ENCODE data around the gene TAGLN2.
A peak's percentile ranks its signal among the peaks of the same experiment; 100 is the strongest.

TAGLN2 gene

GRCh38 chr1:159953536-159954515 lies 28.5 kb upstream of the TAGLN2 start, which contains the start of gene SLAMF9:
SLAMF9 (minus strand) TSS chr1:159954237; CDS start chr1:159954137, 100 bp downstream.
- Histone ChIP-seq H3K14ac (ENCODE audit: low read length in 2 of 2) (no peak within 1 kb of the TSS), H4K91ac (ENCODE audit: low read length) (no peak within 1 kb of the TSS), H3K27me3 (ENCODE audit: control insufficient read depth in 1 of 2, insufficient read depth in 1 of 2, low read length in 2 of 2) (peaks cover 0 to 55% of the 10 kb centered on the region in 2 experiments), H3K4me1 (ENCODE audit: control insufficient read depth, insufficient read depth, low read depth, low read length) (no peaks in the 10 kb centered on the region), H3K4me2 (ENCODE audit: low read length, poor library complexity, severe bottlenecking) (no peak within 1 kb of the TSS), H3K4ac (ENCODE audit: low read depth in 1 of 2, low read length in 2 of 2) (no peak within 1 kb of the TSS), H3K4me3 (ENCODE audit: insufficient read depth in 1 of 2, low read depth in 1 of 2, low read length in 2 of 2) (no peak within 1 kb of the TSS), H2BK120ac (ENCODE audit: low read depth, low read length) (no peak within 1 kb of the TSS), H3K27ac (ENCODE audit: low read length, poor library complexity, severe bottlenecking) (no peak within 1 kb of the TSS), H3K79me1 (replicated peaks; ENCODE audit: low read length, poor library complexity, severe bottlenecking) (no peaks in the 10 kb centered on the region), H3K36me3 (ENCODE audit: control insufficient read depth in 1 of 2, insufficient read depth in 2 of 2, low read depth in 1 of 2, low read length in 2 of 2) (no peaks in the 10 kb centered on the region), H3K23ac (ENCODE audit: low read length in 2 of 2) (no peak within 1 kb of the TSS), H2BK12ac (ENCODE audit: low read length in 2 of 2) (no peak within 1 kb of the TSS), H2AFZ (ENCODE audit: low read depth, low read length) (no peak within 1 kb of the TSS), H2AK5ac (ENCODE audit: low read length, severe bottlenecking) (no peak within 1 kb of the TSS), H2BK15ac (ENCODE audit: low read depth, poor library complexity, severe bottlenecking) (no peak within 1 kb of the TSS), H4K8ac (ENCODE audit: low read length) (no peak within 1 kb of the TSS), H3K9ac (ENCODE audit: low read length) (no peak within 1 kb of the TSS), H2BK5ac (ENCODE audit: low read depth, low read length, poor library complexity, severe bottlenecking) (no peak within 1 kb of the TSS), H3K18ac (ENCODE audit: low read depth in 1 of 2, low read length in 2 of 2) (no peak within 1 kb of the TSS), H3K9me3 (ENCODE audit: control insufficient read depth, low read length) (no peaks in the 10 kb centered on the region)
- peak; percentile 28 for DNase-seq
- WGBS = 69% methylated on average over 11 of the region's 11 CpGs

DNA sequence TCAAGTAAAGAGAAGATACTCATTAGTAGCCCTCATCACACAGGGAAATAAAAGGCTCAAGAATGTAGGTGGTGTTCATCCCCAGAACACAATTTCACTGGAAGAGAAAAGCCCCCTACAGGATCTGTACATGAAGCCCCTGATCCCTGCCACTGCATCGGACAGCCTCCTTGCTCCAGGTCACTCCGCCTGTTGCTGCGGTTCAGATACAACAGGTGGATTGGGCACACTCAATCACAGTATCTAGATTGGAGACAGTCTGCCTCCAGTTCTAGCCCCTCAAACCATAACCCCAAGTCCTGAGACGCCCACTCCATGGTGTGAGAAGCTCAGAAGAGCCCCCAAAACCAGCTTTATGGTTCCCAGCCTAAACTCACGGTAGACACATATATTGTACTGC lies 27.6 kb upstream of the TAGLN2 start:
- H2BK5ac ChIP-seq (ENCODE audit: low read depth, low read length, poor library complexity, severe bottlenecking) = no peak overlapping the region
- H3K4ac ChIP-seq (ENCODE audit: low read depth in 1 of 2, low read length in 2 of 2) = no peak overlapping the region
- no peak overlapping the region for H2AK5ac ChIP-seq (ENCODE audit: low read length, severe bottlenecking)
- no peak overlapping the region for H3K18ac ChIP-seq (ENCODE audit: low read depth in 1 of 2, low read length in 2 of 2)
- no peak overlapping the region for H2BK15ac ChIP-seq (ENCODE audit: low read depth, poor library complexity, severe bottlenecking)
- no peak overlapping the region for H3K4me3 ChIP-seq (ENCODE audit: insufficient read depth in 1 of 2, low read depth in 1 of 2, low read length in 2 of 2)
- H2BK12ac ChIP-seq (ENCODE audit: low read length in 2 of 2) = no peak overlapping the region
- no peak for DNase-seq
- no peaks in the 10 kb centered on the region for H3K4me1 ChIP-seq (ENCODE audit: control insufficient read depth, insufficient read depth, low read depth, low read length)
- H3K36me3 ChIP-seq (ENCODE audit: control insufficient read depth in 1 of 2, insufficient read depth in 2 of 2, low read depth in 1 of 2, low read length in 2 of 2) = no peaks in the 10 kb centered on the region
- H2BK120ac ChIP-seq (ENCODE audit: low read depth, low read length) = no peak overlapping the region
- 73% methylated on average over 5 of the region's 5 CpGs for WGBS
- no peak overlapping the region for H3K23ac ChIP-seq (ENCODE audit: low read length in 2 of 2)
- no peak overlapping the region for H4K8ac ChIP-seq (ENCODE audit: low read length)
- no peak overlapping the region for H2AFZ ChIP-seq (ENCODE audit: low read depth, low read length)
- H3K27me3 ChIP-seq (ENCODE audit: control insufficient read depth in 1 of 2, insufficient read depth in 1 of 2, low read length in 2 of 2) = peaks cover 0 to 58% of the 10 kb centered on the region in 2 experiments
- H3K14ac ChIP-seq (ENCODE audit: low read length in 2 of 2) = no peak overlapping the region
- H3K9ac ChIP-seq (ENCODE audit: low read length) = no peak overlapping the region
- no peaks in the 10 kb centered on the region for H3K9me3 ChIP-seq (ENCODE audit: control insufficient read depth, low read length)
- no peaks in the 10 kb centered on the region for H3K79me1 ChIP-seq (replicated peaks; ENCODE audit: low read length, poor library complexity, severe bottlenecking)
- no peak overlapping the region for H4K91ac ChIP-seq (ENCODE audit: low read length)
- H3K4me2 ChIP-seq (ENCODE audit: low read length, poor library complexity, severe bottlenecking) = no peak overlapping the region
- no peak overlapping the region for H3K27ac ChIP-seq (ENCODE audit: low read length, poor library complexity, severe bottlenecking)

GRCh38 chr1:159951551-159951950 lies 26.2 kb upstream of the TAGLN2 start:
- Histone ChIP-seq H2BK120ac (ENCODE audit: low read depth, low read length) (no peak overlapping the region), H2BK5ac (ENCODE audit: low read depth, low read length, poor library complexity, severe bottlenecking) (no peak overlapping the region), H3K79me1 (replicated peaks; ENCODE audit: low read length, poor library complexity, severe bottlenecking) (no peaks in the 10 kb centered on the region), H3K4me1 (ENCODE audit: control insufficient read depth, insufficient read depth, low read depth, low read length) (no peaks in the 10 kb centered on the region), H2AFZ (ENCODE audit: low read depth, low read length) (no peak overlapping the region), H2BK15ac (ENCODE audit: low read depth, poor library complexity, severe bottlenecking) (no peak overlapping the region), H4K8ac (ENCODE audit: low read length) (no peak overlapping the region), H3K4me2 (ENCODE audit: low read length, poor library complexity, severe bottlenecking) (no peak overlapping the region), H3K18ac (ENCODE audit: low read depth in 1 of 2, low read length in 2 of 2) (no peak overlapping the region), H3K9me3 (ENCODE audit: control insufficient read depth, low read length) (no peaks in the 10 kb centered on the region), H3K4me3 (ENCODE audit: insufficient read depth in 1 of 2, low read depth in 1 of 2, low read length in 2 of 2) (no peak overlapping the region), H4K91ac (ENCODE audit: low read length) (no peak overlapping the region), H3K27ac (ENCODE audit: low read length, poor library complexity, severe bottlenecking) (no peak overlapping the region), H3K36me3 (ENCODE audit: control insufficient read depth in 1 of 2, insufficient read depth in 2 of 2, low read depth in 1 of 2, low read length in 2 of 2) (no peaks in the 10 kb centered on the region), H3K27me3 (ENCODE audit: control insufficient read depth in 1 of 2, insufficient read depth in 1 of 2, low read length in 2 of 2) (peaks cover 0 to 64% of the 10 kb centered on the region in 2 experiments), H3K14ac (ENCODE audit: low read length in 2 of 2) (no peak overlapping the region), H3K23ac (ENCODE audit: low read length in 2 of 2) (no peak overlapping the region), H3K4ac (ENCODE audit: low read depth in 1 of 2, low read length in 2 of 2) (no peak overlapping the region), H3K9ac (ENCODE audit: low read length) (no peak overlapping the region), H2AK5ac (ENCODE audit: low read length, severe bottlenecking) (no peak overlapping the region), H2BK12ac (ENCODE audit: low read length in 2 of 2) (no peak overlapping the region)
- DNase-seq = no peak
- WGBS = 56% methylated on average over 1 of the region's 1 CpG

DNA sequence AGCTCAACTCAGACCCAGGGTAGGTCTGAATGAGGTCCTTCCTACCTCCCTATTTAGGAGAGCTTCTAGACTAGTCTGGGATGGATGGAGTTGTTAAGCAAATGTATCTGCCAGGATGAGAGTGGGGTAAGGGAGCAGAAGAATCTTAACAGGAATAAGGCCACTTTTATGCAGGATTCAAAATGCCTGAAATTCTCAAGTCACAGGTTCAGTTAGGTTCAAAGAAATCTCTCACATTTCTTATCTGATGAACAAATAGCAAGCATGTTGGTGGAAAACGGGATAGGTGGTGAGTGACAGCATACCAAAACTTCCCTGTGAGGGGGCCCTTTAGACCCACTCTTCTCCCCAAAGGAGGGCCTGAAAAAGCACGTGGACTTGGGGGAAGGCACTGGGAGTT lies 25.7 kb upstream of the TAGLN2 start:
- Histone ChIP-seq H2BK120ac (ENCODE audit: low read depth, low read length) (no peak overlapping the region), H3K9me3 (ENCODE audit: control insufficient read depth, low read length) (no peaks in the 10 kb centered on the region), H3K36me3 (ENCODE audit: control insufficient read depth in 1 of 2, insufficient read depth in 2 of 2, low read depth in 1 of 2, low read length in 2 of 2) (no peaks in the 10 kb centered on the region), H3K14ac (ENCODE audit: low read length in 2 of 2) (no peak overlapping the region), H3K9ac (ENCODE audit: low read length) (no peak overlapping the region), H3K4me2 (ENCODE audit: low read length, poor library complexity, severe bottlenecking) (no peak overlapping the region), H2BK15ac (ENCODE audit: low read depth, poor library complexity, severe bottlenecking) (no peak overlapping the region), H4K91ac (ENCODE audit: low read length) (no peak overlapping the region), H3K27ac (ENCODE audit: low read length, poor library complexity, severe bottlenecking) (no peak overlapping the region), H3K23ac (ENCODE audit: low read length in 2 of 2) (no peak overlapping the region), H3K4me3 (ENCODE audit: insufficient read depth in 1 of 2, low read depth in 1 of 2, low read length in 2 of 2) (no peak overlapping the region), H3K18ac (ENCODE audit: low read depth in 1 of 2, low read length in 2 of 2) (no peak overlapping the region), H3K4ac (ENCODE audit: low read depth in 1 of 2, low read length in 2 of 2) (no peak overlapping the region), H2BK12ac (ENCODE audit: low read length in 2 of 2) (no peak overlapping the region), H3K79me1 (replicated peaks; ENCODE audit: low read length, poor library complexity, severe bottlenecking) (no peaks in the 10 kb centered on the region), H3K4me1 (ENCODE audit: control insufficient read depth, insufficient read depth, low read depth, low read length) (peaks cover 1% of the 10 kb centered on the region), H4K8ac (ENCODE audit: low read length) (no peak overlapping the region), H3K27me3 (ENCODE audit: control insufficient read depth in 1 of 2, insufficient read depth in 1 of 2, low read length in 2 of 2) (peaks cover 0 to 66% of the 10 kb centered on the region in 2 experiments), H2AFZ (ENCODE audit: low read depth, low read length) (no peak overlapping the region), H2BK5ac (ENCODE audit: low read depth, low read length, poor library complexity, severe bottlenecking) (no peak overlapping the region), H2AK5ac (ENCODE audit: low read length, severe bottlenecking) (no peak overlapping the region)
- no peak for DNase-seq
- 40% methylated on average over 2 of the region's 2 CpGs for WGBS
